ENCODE measurements around the gene TFIP11.

TFIP11 gene

GRCh38 chr22:26447584-26448329, 64.5 kb downstream of the TFIP11 start:
- Histone ChIP-seq H3K36me3 (ENCODE audit: control insufficient read depth, insufficient read depth, low read length) (peaks cover 3% of the 10 kb centered on the region), H3K9ac (ENCODE audit: low read length) (no peak overlapping the region), H3K4me3 (ENCODE audit: low read length) (no peak overlapping the region), H3K4me1 (ENCODE audit: control insufficient read depth, insufficient read depth, low read length) (peaks cover 7% of the 10 kb centered on the region), H3K27ac (ENCODE audit: low read depth, low read length) (peak overlapping the region; percentile 38), H3K27me3 (ENCODE audit: control insufficient read depth, insufficient read depth, low read length) (no peaks in the 10 kb centered on the region)

GRCh38 chr22:26446808-26447515, 65.3 kb downstream of the TFIP11 start:
- Histone ChIP-seq H3K4me3 (ENCODE audit: low read length) (no peak overlapping the region), H3K36me3 (ENCODE audit: control insufficient read depth, insufficient read depth, low read length) (no peaks in the 10 kb centered on the region), H3K4me1 (ENCODE audit: control insufficient read depth, insufficient read depth, low read length) (peaks cover 7% of the 10 kb centered on the region), H3K27ac (ENCODE audit: low read depth, low read length) (peak overlapping the region; percentile 38), H3K27me3 (ENCODE audit: control insufficient read depth, insufficient read depth, low read length) (no peaks in the 10 kb centered on the region), H3K9ac (ENCODE audit: low read length) (no peak overlapping the region)

GRCh38 chr22:26445577-26446275, 66.5 kb downstream of the TFIP11 start:
- no peak overlapping the region for H3K27ac ChIP-seq (ENCODE audit: low read depth, low read length)
- H3K36me3 ChIP-seq (ENCODE audit: control insufficient read depth, insufficient read depth, low read length) = no peaks in the 10 kb centered on the region
- no peak overlapping the region for H3K4me3 ChIP-seq (ENCODE audit: low read length)
- no peak overlapping the region for H3K9ac ChIP-seq (ENCODE audit: low read length)
- H3K4me1 ChIP-seq (ENCODE audit: control insufficient read depth, insufficient read depth, low read length) = peaks cover 7% of the 10 kb centered on the region
- H3K27me3 ChIP-seq (ENCODE audit: control insufficient read depth, insufficient read depth, low read length) = no peaks in the 10 kb centered on the region

- H3K36me3 ChIP-seq (ENCODE audit: control insufficient read depth, insufficient read depth, low read length) = no peaks in the 10 kb centered on the region
- H3K4me1 ChIP-seq (ENCODE audit: control insufficient read depth, insufficient read depth, low read length) = peaks cover 7% of the 10 kb centered on the region
- H3K9ac ChIP-seq (ENCODE audit: low read length) = no peak overlapping the region
- no peaks in the 10 kb centered on the region for H3K27me3 ChIP-seq (ENCODE audit: control insufficient read depth, insufficient read depth, low read length)
- H3K4me3 ChIP-seq (ENCODE audit: low read length) = no peak overlapping the region
- no peak overlapping the region for H3K27ac ChIP-seq (ENCODE audit: low read depth, low read length)
Observed at GRCh38 chr22:26444777-26445176, 67.5 kb downstream of the TFIP11 start.

GRCh38 chr22:26443901-26444690, 68.2 kb downstream of the TFIP11 start:
- H3K4me3 ChIP-seq (ENCODE audit: low read length) = no peak overlapping the region
- peaks cover 7% of the 10 kb centered on the region for H3K4me1 ChIP-seq (ENCODE audit: control insufficient read depth, insufficient read depth, low read length)
- no peak overlapping the region for H3K27ac ChIP-seq (ENCODE audit: low read depth, low read length)
- H3K27me3 ChIP-seq (ENCODE audit: control insufficient read depth, insufficient read depth, low read length) = no peaks in the 10 kb centered on the region
- no peaks in the 10 kb centered on the region for H3K36me3 ChIP-seq (ENCODE audit: control insufficient read depth, insufficient read depth, low read length)
- H3K9ac ChIP-seq (ENCODE audit: low read length) = no peak overlapping the region

GRCh38 chr22:26442086-26442756, 70.1 kb downstream of the TFIP11 start:
- no peak overlapping the region for H3K9ac ChIP-seq (ENCODE audit: low read length)
- H3K27me3 ChIP-seq (ENCODE audit: control insufficient read depth, insufficient read depth, low read length) = no peaks in the 10 kb centered on the region
- H3K27ac ChIP-seq (ENCODE audit: low read depth, low read length) = no peak overlapping the region
- peaks cover under 1% of the 10 kb centered on the region for H3K4me1 ChIP-seq (ENCODE audit: control insufficient read depth, insufficient read depth, low read length)
- H3K4me3 ChIP-seq (ENCODE audit: low read length) = no peak overlapping the region
- H3K36me3 ChIP-seq (ENCODE audit: control insufficient read depth, insufficient read depth, low read length) = no peaks in the 10 kb centered on the region
